GM23338 (cell line): ENCODE results near the gene PVALEF. TPM values are rescaled to one million over a fixed set of nuclear protein-coding genes. Genes with fewer than 3 reads are reported as not detected.

Experiments
- ATAC-seq: fragments of 200-7000 bp; cut with Tn5 transposase; 3 replicates; pipeline ENCODE4 v1.9.1; 2020
- DNase-seq: peaks from one replicate; pipeline ENCODE4 v3.0.0-alpha.2; 2015; ENCODE audit warnings: low spot score
- H2AFZ ChIP-seq: fragments of 200-600 bp; sonication (generic); 2 replicates; pipeline ENCODE4 v1.8.0; 2016; ENCODE audit warnings: antibody characterized with exemption, mild to moderate bottlenecking, moderate library complexity
- H3F3A ChIP-seq: fragments of 200-600 bp; sonication (generic); replicated peaks from 2 replicates; pipeline ENCODE4 v1.8.0; 2017; ENCODE audit warnings: antibody characterized with exemption, mixed run types, low read depth
- H3K27ac ChIP-seq: fragments of 200-600 bp; sonication (generic); 2 replicates; pipeline ENCODE4 v1.6.1; 2016; ENCODE audit warnings: low read depth
- H3K27me3 ChIP-seq: fragments of 200-600 bp; sonication (generic); 2 replicates; pipeline ENCODE4 v1.8.0; 2016; ENCODE audit warnings: mild to moderate bottlenecking, mixed run types, moderate library complexity; ENCODE audit not compliant: insufficient read depth
- H3K36me3 ChIP-seq: fragments of 200-600 bp; sonication (generic); 2 replicates; pipeline ENCODE4 v1.8.0; 2016; ENCODE audit warnings: mild to moderate bottlenecking; ENCODE audit not compliant: insufficient read depth
- H3K4me1 ChIP-seq: fragments of 200-600 bp; sonication (generic); 2 replicates; pipeline ENCODE4 v1.8.0; 2016; ENCODE audit warnings: mild to moderate bottlenecking, moderate library complexity; ENCODE audit not compliant: insufficient read depth
- H3K4me2 ChIP-seq: fragments of 200-600 bp; sonication (generic); 2 replicates; pipeline ENCODE4 v1.7.1; 2017; ENCODE audit warnings: mixed run types
- H3K4me3 ChIP-seq: fragments of 200-600 bp; sonication (generic); 2 replicates; pipeline ENCODE4 v1.6.1; 2016; ENCODE audit warnings: mixed run types
- H3K79me2 ChIP-seq: fragments of 200-600 bp; sonication (generic); replicated peaks from 2 replicates; pipeline ENCODE4 v1.8.0; 2017; ENCODE audit warnings: mild to moderate bottlenecking; ENCODE audit not compliant: insufficient read depth
- H3K9me2 ChIP-seq: fragments of 200-600 bp; sonication (generic); 2 replicates; pipeline ENCODE4 v1.8.0; 2017; ENCODE audit not compliant: insufficient read depth
- H4K20me1 ChIP-seq: fragments of 200-600 bp; sonication (generic); replicated peaks from 2 replicates; pipeline ENCODE4 v1.8.0; 2017; ENCODE audit warnings: mild to moderate bottlenecking; ENCODE audit not compliant: insufficient read depth
- H3K27ac Mint-ChIP-seq: 2 replicates; pipeline ENCODE4 v1.8.0; 2020; ENCODE audit warnings: inconsistent platforms, mild to moderate bottlenecking, moderate library complexity, mixed read lengths
- H3K27me3 Mint-ChIP-seq: 3 replicates; pipeline ENCODE4 v1.8.0; 2022; ENCODE audit warnings: low read depth, mild to moderate bottlenecking, moderate library complexity, mixed read lengths, inconsistent platforms; ENCODE audit not compliant: insufficient read depth, poor library complexity
- H3K36me3 Mint-ChIP-seq: 3 replicates; pipeline ENCODE4 v1.8.0; 2021; ENCODE audit warnings: low read depth, mild to moderate bottlenecking, inconsistent platforms, moderate library complexity, mixed read lengths
- H3K4me1 Mint-ChIP-seq: 3 replicates; pipeline ENCODE4 v1.8.0; 2020; ENCODE audit warnings: mild to moderate bottlenecking, inconsistent platforms, mixed read lengths
- H3K4me3 Mint-ChIP-seq: 3 replicates; pipeline ENCODE4 v1.8.0; 2021; ENCODE audit warnings: moderate library complexity, mild to moderate bottlenecking, inconsistent platforms, mixed read lengths
- H3K9me3 Mint-ChIP-seq: 3 replicates; pipeline ENCODE4 v1.8.0; 2020; ENCODE audit warnings: moderate library complexity, mild to moderate bottlenecking, inconsistent platforms, mixed read lengths
- CREB1 ChIP-seq: fragments of 250-450 bp; sonication (Bioruptor Pico); IDR thresholded peaks from 2 replicates; pipeline ENCODE4 v1.5.0; 2020; ENCODE audit warnings: low read depth, mild to moderate bottlenecking, moderate library complexity
- CTCF ChIP-seq, 2 experiments: fragments of 200-600 bp in 1 of 2; sonication (generic) in 1 of 2; conservative IDR thresholded peaks; 2 replicates each; pipeline versions ENCODE4 v1.5.1 to v1.6.1; 2016 to 2017; ENCODE audit warnings: antibody characterized with exemption in 2 of 2, low read depth in 2 of 2, mild to moderate bottlenecking in 2 of 2, moderate library complexity in 1 of 2
- ETS1 ChIP-seq: IDR thresholded peaks from 2 replicates; pipeline ENCODE4 v1.6.1; 2016; ENCODE audit warnings: antibody characterized with exemption
- EZH2 ChIP-seq: fragments of 200-600 bp; sonication (generic); IDR thresholded peaks from one replicate; pipeline ENCODE4 v1.8.0; 2017; ENCODE audit warnings: antibody characterized with exemption, mild to moderate bottlenecking, low read depth; ENCODE audit not compliant: unreplicated experiment
- EZH2phosphoT487 ChIP-seq: fragments of 200-600 bp; sonication (generic); IDR thresholded peaks from one replicate; pipeline ENCODE4 v1.8.1; 2018; ENCODE audit warnings: antibody characterized with exemption; ENCODE audit not compliant: unreplicated experiment
- JUNB ChIP-seq: IDR thresholded peaks from one replicate; pipeline ENCODE4 v1.6.1; 2016; ENCODE audit warnings: antibody characterized with exemption; ENCODE audit not compliant: unreplicated experiment
- NANOG ChIP-seq: IDR thresholded peaks from 2 replicates; pipeline ENCODE4 v1.6.1; 2016; ENCODE audit warnings: antibody characterized with exemption, borderline replicate concordance
- POLR2AphosphoS5 ChIP-seq: IDR thresholded peaks from 2 replicates; pipeline ENCODE4 v1.6.1; 2016; ENCODE audit warnings: antibody characterized with exemption, low read depth
- REST ChIP-seq: IDR thresholded peaks from one replicate; pipeline ENCODE4 v1.6.1; 2018; ENCODE audit warnings: antibody characterized with exemption; ENCODE audit not compliant: unreplicated experiment
- STAT1 ChIP-seq: IDR thresholded peaks from one replicate; pipeline ENCODE4 v1.6.1; 2016; ENCODE audit warnings: antibody characterized with exemption; ENCODE audit not compliant: unreplicated experiment
- ZNF114 ChIP-seq: fragments of 250-450 bp; sonication (Bioruptor Pico); IDR thresholded peaks from 2 replicates; pipeline ENCODE4 v1.5.0; 2020; ENCODE audit warnings: mild to moderate bottlenecking, moderate library complexity
- ZNF331 ChIP-seq: fragments of 250-450 bp; sonication (Bioruptor Pico); IDR thresholded peaks from 2 replicates; pipeline ENCODE4 v1.5.0; 2020; ENCODE audit warnings: low read depth, mild to moderate bottlenecking, moderate library complexity
- ZNF462 ChIP-seq: fragments of 250-450 bp; sonication (Bioruptor Pico); IDR thresholded peaks from 2 replicates; pipeline ENCODE4 v1.5.0; 2020; ENCODE audit warnings: mild to moderate bottlenecking, moderate library complexity
- polyA plus RNA-seq: library from polyadenylated mRNA; unstranded; fragments of >200 nt; fragmentation: Nextera tagmentation; extraction: Ambion mirVana; gene quantifications from 2 replicates; pipeline ENCODE4 v1.2.1, GENCODE V29; 2016
- total RNA-seq: library from RNA; depleted of rRNA; stranded (reverse); fragments of >200 nt; shearing (Covaris generic); gene quantifications from 2 replicates; pipeline ENCODE4 v1.2.3, GENCODE V29; 2014

Gene PVALEF
- total and polyA plus RNA-seq, 2 experiments from 2014 or later, result not detected

- Histone ChIP-seq H3K36me3 (no peaks in the 10 kb centered on the region), H3K9me2 (no peaks in the 10 kb centered on the region), H3K27me3 (no peaks in the 10 kb centered on the region), H3K4me1 (no peaks in the 10 kb centered on the region), H3K4me2 (no peak overlapping the region), H3F3A (no peaks in the 10 kb centered on the region), H4K20me1 (no peaks in the 10 kb centered on the region), H3K79me2 (no peaks in the 10 kb centered on the region), H3K27ac (no peak overlapping the region), H2AFZ (no peak overlapping the region), H3K4me3 (no peak overlapping the region)
- H3K36me3 Mint-ChIP-seq, result no peaks in the 10 kb centered on the region
- H3K9me3 Mint-ChIP-seq, result no peaks in the 10 kb centered on the region
- H3K4me1 Mint-ChIP-seq, result no peaks in the 10 kb centered on the region
- TF ChIP-seq NANOG, result no peak
- no peak for TF ChIP-seq STAT1
- TF ChIP-seq ZNF114 (CRISPR knock-in tag), result no peak
- TF ChIP-seq REST, result no peak
- TF ChIP-seq ZNF331 (CRISPR knock-in tag), result no peak
- no peak for TF ChIP-seq ZNF462 (CRISPR knock-in tag)
- TF ChIP-seq EZH2, result no peak
- no peak for TF ChIP-seq JUNB
- no peak for TF ChIP-seq EZH2phosphoT487
- TF ChIP-seq CREB1, result no peak
- TF ChIP-seq ETS1, result no peak
- no peak for TF ChIP-seq POLR2AphosphoS5
- TF ChIP-seq CTCF (conservative IDR thresholded peaks at IDR 0.05; ENCODE audit: low read depth in 2 of 2), result no peak
- no peak overlapping the region for H3K27ac Mint-ChIP-seq
- DNase-seq, result no peak
- no peak for ATAC-seq
- peaks cover 11% of the 10 kb centered on the region for H3K27me3 Mint-ChIP-seq
- no peak overlapping the region for H3K4me3 Mint-ChIP-seq
Observed at GRCh38 chr17:81124377-81124776, 40.9 kb upstream of the PVALEF start.
